Esophagus muscularis mucosa (tissue), 4 donors: ENCODE measurements around the gene KDELR1. TPM values are rescaled to one million over a fixed set of nuclear protein-coding genes. Genes with fewer than 3 reads are reported as not detected.

ENCODE experiments used
- DNase-seq: peaks from one replicate; pipeline ENCODE4 v3.0.0-alpha.2; 2017; ENCODE audit errors: extremely low spot score
- H3K27ac ChIP-seq, 4 donors: fragments of 200-600 bp; sonication (generic); replicated peaks in 1 of 4; 1 replicate in 3 of 4; 2 replicates in 1 of 4; pipeline ENCODE4 v1.5.1; 2016 to 2019; ENCODE audit warnings: mild to moderate bottlenecking in 1 of 4
- H3K27me3 ChIP-seq, 4 donors: fragments of 200-600 bp; sonication (generic); one replicate each; pipeline versions ENCODE4 v1.5.1 to v1.6.0; 2016 to 2019
- H3K36me3 ChIP-seq, 4 donors: fragments of 200-600 bp; sonication (generic); one replicate each; pipeline ENCODE4 v1.5.1; 2016 to 2019
- H3K4me1 ChIP-seq, 4 donors: fragments of 200-600 bp; sonication (generic); one replicate each; pipeline ENCODE4 v1.5.1; 2016 to 2019
- H3K4me3 ChIP-seq, 4 donors: fragments of 200-600 bp; sonication (generic); 1 replicate in 2 of 4; 2 replicates in 2 of 4; pipeline ENCODE4 v1.5.1; 2016 to 2019; ENCODE audit warnings: mild to moderate bottlenecking in 4 of 4, moderate library complexity in 1 of 4
- H3K9me3 ChIP-seq, 4 donors: fragments of 200-600 bp; sonication (generic); 1 replicate in 3 of 4; 2 replicates in 1 of 4; pipeline ENCODE4 v1.5.1; 2016 to 2019
- EP300 ChIP-seq: sonication (generic); formaldehyde crosslinking; IDR thresholded peaks from one replicate; pipeline ENCODE4 v1.6.1; 2017; ENCODE audit warnings: antibody characterized with exemption
- POLR2A ChIP-seq: fragments of 450-650 bp; IDR thresholded peaks from one replicate; pipeline ENCODE4 v1.6.1; 2017; ENCODE audit warnings: antibody characterized with exemption, moderate library complexity, mild to moderate bottlenecking, low read depth
- POLR2AphosphoS5 ChIP-seq, 2 donors: sonication (generic); formaldehyde crosslinking; IDR thresholded peaks; one replicate each; pipeline ENCODE4 v1.6.1; 2017; ENCODE audit warnings: antibody characterized with exemption in 2 of 2
- WGBS: methylation state at CpG from one replicate; pipeline ENCODE4 v1.1.5; 2018; 5-methylcytosine and 5-hydroxymethylcytosine counted together
- intact Hi-C: fragments of 100-400 bp; cut with DNase I; formaldehyde crosslinking; loops from one replicate; pipeline ENCODE4 v1.15.1; 2023
- total RNA-seq, 4 donors: library from RNA; depleted of rRNA; stranded (reverse); fragments of >200 nt; gene quantifications; one replicate each; pipeline versions ENCODE4 v1.1.0 to v1.2.1, GENCODE V29; 2016
- TF ChIP-seq, protein P1 (sequence below), 3 experiments: fragments of 200-600 bp in 2 of 3; fragments of 450-650 bp in 1 of 3; sonication (generic) in 2 of 3; IDR thresholded peaks; one replicate each; pipeline ENCODE4 v1.5.1; 2017 to 2019; ENCODE audit warnings: antibody characterized with exemption in 3 of 3, mild to moderate bottlenecking in 2 of 3, moderate library complexity in 1 of 3

KDELR1 gene
- total RNA-seq, 4 donors from 2014 or later: 55.2 to 105 (median 77.6) TPM

DNA sequence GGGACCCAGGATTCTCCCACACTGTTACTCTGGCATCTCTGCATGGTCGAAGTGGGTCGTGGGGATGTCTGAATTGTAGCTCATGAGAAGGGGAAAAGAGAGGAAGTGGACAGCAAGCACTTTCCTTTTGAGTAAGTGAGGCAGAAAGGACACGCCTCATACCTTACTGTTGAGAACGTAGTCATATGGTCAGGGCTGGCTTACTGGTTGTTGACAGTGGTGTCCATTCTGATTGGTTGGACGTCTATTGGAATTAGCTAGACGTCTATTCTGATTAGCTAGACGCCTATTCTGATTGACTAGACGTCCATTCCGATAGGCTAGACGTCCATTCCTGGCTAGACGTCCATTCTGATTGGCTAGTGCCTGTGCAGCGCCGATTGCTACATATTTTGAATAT lies 14.5 kb upstream of the KDELR1 start:
- Histone ChIP-seq H3K27me3 (peaks cover 0 to 40% (median 0%) of the 10 kb centered on the region in 4 donors), H3K9me3 (peaks cover 0 to 6% (median 2%) of the 10 kb centered on the region in 4 donors), H3K27ac (no peak overlapping the region), H3K36me3 (no peaks in the 10 kb centered on the region), H3K4me3 (no peak overlapping the region), H3K4me1 (no peaks in the 10 kb centered on the region)
- intact Hi-C loops: no loop called here
- WGBS: 82% methylated on average over 13 of the region's 13 CpGs
- TF ChIP-seq POLR2A (no peak), POLR2AphosphoS5 (IDR thresholded peaks at IDR 0.05) (no peak), EP300 (no peak)
- TF ChIP-seq, protein P1, sequence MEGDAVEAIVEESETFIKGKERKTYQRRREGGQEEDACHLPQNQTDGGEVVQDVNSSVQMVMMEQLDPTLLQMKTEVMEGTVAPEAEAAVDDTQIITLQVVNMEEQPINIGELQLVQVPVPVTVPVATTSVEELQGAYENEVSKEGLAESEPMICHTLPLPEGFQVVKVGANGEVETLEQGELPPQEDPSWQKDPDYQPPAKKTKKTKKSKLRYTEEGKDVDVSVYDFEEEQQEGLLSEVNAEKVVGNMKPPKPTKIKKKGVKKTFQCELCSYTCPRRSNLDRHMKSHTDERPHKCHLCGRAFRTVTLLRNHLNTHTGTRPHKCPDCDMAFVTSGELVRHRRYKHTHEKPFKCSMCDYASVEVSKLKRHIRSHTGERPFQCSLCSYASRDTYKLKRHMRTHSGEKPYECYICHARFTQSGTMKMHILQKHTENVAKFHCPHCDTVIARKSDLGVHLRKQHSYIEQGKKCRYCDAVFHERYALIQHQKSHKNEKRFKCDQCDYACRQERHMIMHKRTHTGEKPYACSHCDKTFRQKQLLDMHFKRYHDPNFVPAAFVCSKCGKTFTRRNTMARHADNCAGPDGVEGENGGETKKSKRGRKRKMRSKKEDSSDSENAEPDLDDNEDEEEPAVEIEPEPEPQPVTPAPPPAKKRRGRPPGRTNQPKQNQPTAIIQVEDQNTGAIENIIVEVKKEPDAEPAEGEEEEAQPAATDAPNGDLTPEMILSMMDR (IDR thresholded peaks at IDR 0.05): no peak
- DNase-seq: no peak

DNA sequence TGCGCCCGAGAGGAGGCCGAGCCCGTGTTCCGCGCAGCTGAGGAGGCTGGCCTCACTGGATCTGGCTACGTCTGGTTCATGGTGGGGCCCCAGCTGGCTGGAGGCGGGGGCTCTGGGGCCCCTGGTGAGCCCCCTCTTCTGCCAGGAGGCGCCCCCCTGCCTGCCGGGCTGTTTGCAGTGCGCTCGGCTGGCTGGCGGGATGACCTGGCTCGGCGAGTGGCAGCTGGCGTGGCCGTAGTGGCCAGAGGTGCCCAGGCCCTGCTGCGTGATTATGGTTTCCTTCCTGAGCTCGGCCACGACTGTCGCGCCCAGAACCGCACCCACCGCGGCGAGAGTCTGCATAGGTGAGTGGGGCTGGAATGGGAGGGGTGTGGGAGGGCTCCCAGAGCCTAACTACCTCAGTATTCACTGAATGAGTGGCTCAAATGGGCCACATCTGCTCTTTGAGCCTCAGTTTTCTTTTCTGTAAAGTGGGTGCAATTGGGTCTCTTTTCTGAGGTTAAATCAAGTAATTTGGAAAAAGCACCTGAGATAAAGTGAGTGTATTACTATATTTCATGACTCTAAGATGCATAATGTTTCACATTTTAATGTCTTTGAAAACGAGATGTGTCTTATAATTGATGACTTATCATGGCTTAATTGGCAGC lies 13.8 kb upstream of the KDELR1 start:
- H3K4me1 ChIP-seq: peaks cover 0 to 3% (median 1%) of the 10 kb centered on the region in 4 donors
- H3K27ac ChIP-seq: no peak overlapping the region
- peaks cover 0 to 6% (median 2%) of the 10 kb centered on the region in 4 donors for H3K9me3 ChIP-seq
- intact Hi-C loops: no loop called here
- DNase-seq: no peak
- 96% methylated on average over 9 of the region's 27 CpGs for WGBS
- H3K36me3 ChIP-seq: no peaks in the 10 kb centered on the region
- peaks cover 0 to 39% (median 0%) of the 10 kb centered on the region in 4 donors for H3K27me3 ChIP-seq
- TF ChIP-seq EP300 (no peak), POLR2A (no peak), POLR2AphosphoS5 (IDR thresholded peaks at IDR 0.05) (no peak)
- TF ChIP-seq, protein P1 (IDR thresholded peaks at IDR 0.05): no peak
- no peak overlapping the region for H3K4me3 ChIP-seq

DNA sequence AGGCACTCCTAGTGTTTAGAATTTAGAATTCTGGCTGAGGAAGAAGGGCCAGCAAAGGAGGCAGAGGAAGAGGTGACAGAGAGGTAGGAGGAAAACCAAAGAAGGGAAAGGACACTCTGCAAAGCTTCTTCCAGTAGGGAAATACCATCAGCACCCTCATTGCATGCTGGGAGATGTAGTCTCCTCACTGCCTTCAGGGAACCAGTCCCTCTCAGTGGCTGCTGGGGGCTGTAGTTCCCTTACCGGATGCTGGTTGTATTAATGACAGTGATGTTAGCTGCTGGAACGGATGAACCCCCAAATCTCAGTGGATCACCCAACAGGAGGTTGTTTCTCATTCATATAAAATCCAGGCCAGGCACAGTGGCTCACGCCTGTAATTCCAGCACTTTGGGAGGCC lies 12.3 kb upstream of the KDELR1 start:
- peaks cover 0 to 40% (median 2%) of the 10 kb centered on the region in 4 donors for H3K27me3 ChIP-seq
- H3K4me1 ChIP-seq: peaks cover 0 to 10% (median 5%) of the 10 kb centered on the region in 4 donors
- no peak overlapping the region for H3K27ac ChIP-seq
- intact Hi-C loops: no loop called here
- no peak for DNase-seq
- H3K36me3 ChIP-seq: no peaks in the 10 kb centered on the region
- peaks cover 0 to 6% (median 2%) of the 10 kb centered on the region in 4 donors for H3K9me3 ChIP-seq
- 32% methylated on average over 3 of the region's 3 CpGs for WGBS
- no peak overlapping the region for H3K4me3 ChIP-seq
- no peak for TF ChIP-seq EP300
- TF ChIP-seq POLR2AphosphoS5 (IDR thresholded peaks at IDR 0.05): peak in 1 of 2 donors; percentile 41

DNA sequence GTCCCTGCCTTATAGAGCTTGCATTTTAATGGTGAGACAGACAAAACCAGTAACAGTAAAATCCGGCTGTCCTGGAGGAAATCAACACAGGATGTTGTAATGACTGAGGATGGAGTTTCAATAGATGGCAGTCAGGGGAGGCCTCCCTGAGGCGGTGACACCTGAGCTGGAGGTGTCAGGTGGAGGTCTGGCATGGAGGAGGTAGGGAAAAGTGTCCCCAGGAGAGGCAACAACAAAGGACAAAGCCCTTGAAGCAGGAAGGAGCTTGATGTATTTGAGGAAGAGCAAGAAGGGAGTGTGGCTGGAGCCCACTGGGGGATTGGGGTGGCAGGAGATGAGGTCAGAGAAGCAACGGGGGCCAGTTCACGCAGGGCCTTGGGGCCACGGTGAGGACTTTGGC lies 9.9 kb upstream of the KDELR1 start:
- peaks cover 8 to 28% (median 20%) of the 10 kb centered on the region in 4 donors for H3K4me1 ChIP-seq
- H3K27ac ChIP-seq: no peak overlapping the region
- no peak for DNase-seq
- no peak overlapping the region for H3K4me3 ChIP-seq
- 76% methylated on average over 5 of the region's 5 CpGs for WGBS
- no peaks in the 10 kb centered on the region for H3K36me3 ChIP-seq
- peaks cover 0 to 6% (median 2%) of the 10 kb centered on the region in 4 donors for H3K9me3 ChIP-seq
- no peak for TF ChIP-seq POLR2AphosphoS5 (IDR thresholded peaks at IDR 0.05)
- intact Hi-C loops: no loop called here
- peaks cover 0 to 43% (median 20%) of the 10 kb centered on the region in 4 donors for H3K27me3 ChIP-seq

DNA sequence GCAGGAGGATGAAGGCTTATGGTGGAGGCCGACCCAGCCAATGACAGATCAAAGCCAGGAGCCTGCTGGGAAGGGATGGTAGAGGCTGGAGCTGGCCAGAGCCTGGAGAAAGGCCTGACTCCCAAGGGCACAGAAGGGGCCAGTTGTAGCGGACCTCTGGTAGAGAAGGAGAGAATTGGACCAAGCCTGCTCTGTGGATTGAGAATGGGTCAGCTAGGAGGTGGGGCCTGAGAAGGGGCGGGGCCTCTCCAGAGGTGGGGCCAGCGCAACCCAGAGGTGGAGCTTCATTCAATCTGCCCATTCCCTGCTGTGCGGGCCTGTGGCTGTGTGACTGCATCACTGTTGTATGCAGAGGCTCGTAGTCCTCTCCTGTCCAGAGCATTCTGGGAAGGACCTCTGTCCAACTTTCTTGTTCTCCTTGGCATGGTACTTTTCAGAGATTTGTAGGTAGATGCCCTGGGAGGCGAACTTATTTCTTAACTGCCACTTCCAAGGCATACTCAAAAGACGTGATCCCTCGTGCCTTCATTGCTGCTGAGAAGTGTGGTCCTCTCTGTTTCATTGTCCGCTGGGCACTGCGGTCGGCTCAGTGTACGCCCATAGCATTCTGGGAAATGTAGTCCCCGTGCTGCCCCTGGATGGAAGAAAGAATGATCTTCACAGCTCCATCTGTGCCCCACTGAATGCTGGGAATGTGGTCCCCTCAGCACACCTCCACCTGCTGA lies 8.8 kb upstream of the KDELR1 start:
- peaks cover 8 to 33% (median 20%) of the 10 kb centered on the region in 4 donors for H3K4me1 ChIP-seq
- peak overlapping the region in 1 of 4 donors; percentile 36 for H3K27ac ChIP-seq
- no peaks in the 10 kb centered on the region for H3K9me3 ChIP-seq
- no peak for TF ChIP-seq EP300
- TF ChIP-seq POLR2A: no peak
- TF ChIP-seq POLR2AphosphoS5 (IDR thresholded peaks at IDR 0.05): no peak
- 44% methylated on average over 13 of the region's 14 CpGs for WGBS
- H3K27me3 ChIP-seq: peaks cover 3 to 44% (median 31%) of the 10 kb centered on the region in 4 donors
- no peaks in the 10 kb centered on the region for H3K36me3 ChIP-seq
- peak overlapping the region in 2 of 4 donors; percentile 6 for H3K4me3 ChIP-seq
- DNase-seq: no peak
- intact Hi-C loops: no loop called here
